22Rv1 (cell line): ENCODE results near the gene ITPR2.

Experiments
- CTCF ChIP-seq: fragments of 450-650 bp; IDR thresholded peaks from 2 replicates; pipeline ENCODE4 v1.5.1; 2017; ENCODE audit warnings: mild to moderate bottlenecking
- ZFX ChIP-seq: fragments of 450-650 bp; IDR thresholded peaks from 2 replicates; pipeline ENCODE4 v1.6.1; 2017; ENCODE audit warnings: antibody characterized with exemption, borderline replicate concordance

- TF ChIP-seq CTCF = peak; percentile 98
- no peak for TF ChIP-seq ZFX
Observed at GRCh38 chr12:26845057-26845666, 12.2 kb upstream of the ITPR2 start.
